ENCODE results near the gene LRRC73. TPM values are rescaled to one million over a fixed set of nuclear protein-coding genes. Genes with fewer than 3 reads are reported as not detected.
A peak's percentile ranks its signal among the peaks of the same experiment; 100 is the strongest.

Gene LRRC73
- total RNA-seq, 2 experiments from 2014 or later: 0.45 to 0.52 TPM

DNA sequence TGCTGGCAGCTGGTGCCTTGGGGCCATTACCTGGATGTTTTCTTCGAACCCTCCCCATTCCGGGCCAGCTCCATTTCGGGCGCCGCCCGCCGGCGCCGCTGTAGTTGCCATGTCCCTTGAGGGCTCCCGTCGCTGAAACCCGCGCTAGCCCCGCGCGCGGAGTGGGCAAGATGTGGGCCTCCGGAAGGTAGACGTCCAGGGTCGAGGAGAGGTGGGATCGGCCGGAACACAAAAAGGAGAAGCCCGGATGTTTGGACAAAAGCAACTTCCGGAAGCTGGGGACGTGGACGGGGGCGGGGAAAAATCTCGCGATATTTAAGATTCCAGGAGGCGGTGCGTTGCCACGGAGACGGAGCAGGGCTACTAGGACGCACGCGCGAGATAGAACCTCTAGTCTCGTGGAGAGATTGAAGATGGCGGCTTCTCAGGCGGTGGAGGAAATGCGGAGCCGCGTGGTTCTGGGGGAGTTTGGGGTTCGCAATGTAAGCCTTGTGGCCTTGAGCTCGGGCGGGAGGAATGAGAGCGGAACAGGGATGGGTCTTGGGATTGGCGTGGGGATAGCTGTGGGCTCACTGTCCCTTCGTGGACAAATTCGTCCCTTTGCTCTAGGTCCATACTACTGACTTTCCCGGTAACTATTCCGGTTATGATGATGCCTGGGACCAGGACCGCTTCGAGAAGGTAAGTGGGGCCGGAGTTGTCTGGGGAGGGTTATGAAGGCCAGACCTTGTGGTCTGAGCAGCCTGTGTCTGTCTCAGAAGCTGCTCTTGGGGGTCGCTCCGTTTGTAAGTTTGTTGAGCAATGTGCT lies 6.8 kb upstream of the LRRC73 start, which contains the start of the genes POLR1C and YIPF3:
TSS of gene POLR1C (plus strand) at position 393 of the 808 bp plus-strand sequence. CDS start at position 414, 21 bp downstream.
TSS of gene YIPF3 (minus strand) at position 230 of the 808 bp plus-strand sequence. CDS start at position 111, 119 bp downstream.
- ATAC-seq (ENCODE audit: poor library complexity) (peak; percentile 96), DNase-seq (peak; percentile 91 to 98 (median 96))
- POLR2A ChIA-PET: interaction anchor here (0.6 to 2.5 kb wide), 16 partner anchors 10 to 772 kb away, joined by 3 to 16 read pairs (median 4); partner anchors contain the start of genes ABCC10, CUL7, GTPBP2 and PEX6
- H3K27me3 Mint-ChIP-seq: no peaks in the 10 kb centered on the region
- no peak within 1 kb of the TSS for H3K27ac Mint-ChIP-seq
- Histone ChIP-seq H3K36me3 (ENCODE audit: insufficient read depth, low read length) (peaks cover 68% of the 10 kb centered on the region), H3K4me3 (ENCODE audit: low read length) (peak within 1 kb of the TSS; percentile 100), H3K4me1 (ENCODE audit: insufficient read depth, low read length) (peaks cover 43% of the 10 kb centered on the region), H3K27ac (ENCODE audit: low read depth in 1 of 2, low read length in 2 of 2) (peak within 1 kb of the TSS; percentile 81 to 90), H3K9me3 (ENCODE audit: control insufficient read depth in 1 of 2, insufficient read depth in 1 of 2, low read length in 2 of 2) (no peaks in the 10 kb centered on the region), H3K27me3 (ENCODE audit: control insufficient read depth in 1 of 2, insufficient read depth in 2 of 2, low read length in 2 of 2) (no peaks in the 10 kb centered on the region)
- H3K4me1 Mint-ChIP-seq (ENCODE audit: low read depth): peaks cover 33% of the 10 kb centered on the region
- H3K36me3 Mint-ChIP-seq (ENCODE audit: low read depth): peaks cover 18% of the 10 kb centered on the region
- H3K9me3 Mint-ChIP-seq: no peaks in the 10 kb centered on the region
- no peak within 1 kb of the TSS for H3K4me3 Mint-ChIP-seq
- TF ChIP-seq, protein P1, sequence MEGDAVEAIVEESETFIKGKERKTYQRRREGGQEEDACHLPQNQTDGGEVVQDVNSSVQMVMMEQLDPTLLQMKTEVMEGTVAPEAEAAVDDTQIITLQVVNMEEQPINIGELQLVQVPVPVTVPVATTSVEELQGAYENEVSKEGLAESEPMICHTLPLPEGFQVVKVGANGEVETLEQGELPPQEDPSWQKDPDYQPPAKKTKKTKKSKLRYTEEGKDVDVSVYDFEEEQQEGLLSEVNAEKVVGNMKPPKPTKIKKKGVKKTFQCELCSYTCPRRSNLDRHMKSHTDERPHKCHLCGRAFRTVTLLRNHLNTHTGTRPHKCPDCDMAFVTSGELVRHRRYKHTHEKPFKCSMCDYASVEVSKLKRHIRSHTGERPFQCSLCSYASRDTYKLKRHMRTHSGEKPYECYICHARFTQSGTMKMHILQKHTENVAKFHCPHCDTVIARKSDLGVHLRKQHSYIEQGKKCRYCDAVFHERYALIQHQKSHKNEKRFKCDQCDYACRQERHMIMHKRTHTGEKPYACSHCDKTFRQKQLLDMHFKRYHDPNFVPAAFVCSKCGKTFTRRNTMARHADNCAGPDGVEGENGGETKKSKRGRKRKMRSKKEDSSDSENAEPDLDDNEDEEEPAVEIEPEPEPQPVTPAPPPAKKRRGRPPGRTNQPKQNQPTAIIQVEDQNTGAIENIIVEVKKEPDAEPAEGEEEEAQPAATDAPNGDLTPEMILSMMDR (IDR thresholded peaks at IDR 0.05): no peak
- intact Hi-C loops (cut with DNase I, micrococcal nuclease): loop anchor here in 1 of 2 experiments (1.0 to 5.0 kb wide), 6 partner anchors 40 to 590 kb away; partner anchors contain the start of genes ABCC10, CNPY3, GTPBP2 and POLH
- CTCF ChIA-PET: interaction anchor here (0.7 to 1.7 kb wide), 3 partner anchors 10 to 1730 kb away, joined by 3 to 10 read pairs (median 3); partner anchors contain the start of gene TOMM6

DNA sequence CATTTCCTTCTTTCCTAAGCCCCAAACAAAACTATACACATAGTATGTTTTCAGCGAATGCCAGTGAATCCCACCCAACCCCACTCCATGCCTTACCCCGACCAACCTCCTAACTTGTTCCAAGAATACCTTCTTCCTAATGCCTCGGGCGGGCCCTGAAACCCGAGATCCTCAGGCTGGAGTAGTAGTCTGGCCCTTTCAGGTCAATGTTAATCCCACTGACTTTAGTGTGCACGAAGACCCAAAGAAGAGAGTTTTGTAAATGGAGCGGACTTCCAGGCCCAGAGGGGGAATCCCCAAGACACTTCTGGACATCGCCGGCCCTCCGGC lies 6.2 kb upstream of the LRRC73 start:
- TF ChIP-seq, protein P1 (IDR thresholded peaks at IDR 0.05): no peak
- peaks cover 43% of the 10 kb centered on the region for H3K4me1 ChIP-seq (ENCODE audit: insufficient read depth, low read length)
- peak overlapping the region; percentile 81 to 90 for H3K27ac ChIP-seq (ENCODE audit: low read depth in 1 of 2, low read length in 2 of 2)
- peaks cover 68% of the 10 kb centered on the region for H3K36me3 ChIP-seq (ENCODE audit: insufficient read depth, low read length)
- Mint-ChIP-seq H3K27me3 (no peaks in the 10 kb centered on the region), H3K36me3 (ENCODE audit: low read depth) (peaks cover 22% of the 10 kb centered on the region), H3K9me3 (no peaks in the 10 kb centered on the region), H3K4me3 (no peak overlapping the region), H3K4me1 (ENCODE audit: low read depth) (peaks cover 33% of the 10 kb centered on the region), H3K27ac (no peak overlapping the region)
- H3K9me3 ChIP-seq (ENCODE audit: control insufficient read depth in 1 of 2, insufficient read depth in 1 of 2, low read length in 2 of 2): no peaks in the 10 kb centered on the region
- DNase-seq (no peak), ATAC-seq (ENCODE audit: poor library complexity) (peak; percentile 1)
- peak overlapping the region; percentile 100 for H3K4me3 ChIP-seq (ENCODE audit: low read length)
- intact Hi-C loops (cut with DNase I, micrococcal nuclease): loop anchor here in 1 of 2 experiments (2.0 to 5.0 kb wide), 5 partner anchors 39 to 589 kb away; partner anchors contain the start of genes ABCC10, CNPY3, GTPBP2 and SRF
- ChIA-PET CTCF (interaction anchor here (1.1 to 1.7 kb wide), 2 partner anchors 10 to 1729 kb away, joined by 3 to 10 read pairs; partner anchors contain the start of gene TOMM6), POLR2A (interaction anchor here (0.6 to 2.5 kb wide), 13 partner anchors 9 to 771 kb away, joined by 3 to 16 read pairs (median 4); partner anchors contain the start of genes ABCC10, PEX6, RPL7L1 and TJAP1)
- H3K27me3 ChIP-seq (ENCODE audit: control insufficient read depth in 1 of 2, insufficient read depth in 2 of 2, low read length in 2 of 2): no peaks in the 10 kb centered on the region

DNA sequence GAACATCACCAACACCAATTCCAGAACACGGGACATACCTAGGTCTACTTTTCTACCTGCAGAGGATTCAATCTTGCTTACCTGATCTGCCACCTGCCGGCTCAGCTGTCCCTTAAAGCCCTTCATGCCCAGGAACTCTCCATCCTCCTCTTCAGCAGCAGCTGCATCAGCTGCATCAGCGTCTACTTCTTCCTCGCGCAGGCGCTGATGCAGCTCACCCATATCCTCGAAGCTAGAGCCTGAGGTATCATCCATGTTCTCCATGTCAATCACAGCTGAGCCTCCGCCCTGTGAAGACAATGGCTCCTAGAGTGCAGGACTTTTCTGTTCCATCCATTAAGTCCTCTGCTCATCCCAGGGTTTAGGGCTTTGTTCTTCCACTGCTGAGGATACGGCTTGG lies 5.7 kb upstream of the LRRC73 start:
- CTCF ChIA-PET: interaction anchor here (1.7 kb wide), 1 partner anchor 9 kb away, joined by 10 read pairs; no protein-coding TSS in a partner anchor
- no peak for DNase-seq
- intact Hi-C loops (cut with DNase I, micrococcal nuclease): loop anchor here in 1 of 2 experiments (2.0 to 5.0 kb wide), 5 partner anchors 39 to 589 kb away; partner anchors contain the start of genes ABCC10, CNPY3, GTPBP2 and SRF
- peaks cover 45% of the 10 kb centered on the region for H3K4me1 ChIP-seq (ENCODE audit: insufficient read depth, low read length)
- H3K27me3 ChIP-seq (ENCODE audit: control insufficient read depth in 1 of 2, insufficient read depth in 2 of 2, low read length in 2 of 2): no peaks in the 10 kb centered on the region
- H3K36me3 Mint-ChIP-seq (ENCODE audit: low read depth): peaks cover 27% of the 10 kb centered on the region
- peak overlapping the region; percentile 81 to 90 for H3K27ac ChIP-seq (ENCODE audit: low read depth in 1 of 2, low read length in 2 of 2)
- H3K9me3 ChIP-seq (ENCODE audit: control insufficient read depth in 1 of 2, insufficient read depth in 1 of 2, low read length in 2 of 2): no peaks in the 10 kb centered on the region
- no peak overlapping the region for H3K27ac Mint-ChIP-seq
- no peak overlapping the region for H3K4me3 Mint-ChIP-seq
- H3K4me1 Mint-ChIP-seq (ENCODE audit: low read depth): peaks cover 28% of the 10 kb centered on the region
- H3K27me3 Mint-ChIP-seq: no peaks in the 10 kb centered on the region
- TF ChIP-seq, protein P1 (IDR thresholded peaks at IDR 0.05): no peak
- peak overlapping the region; percentile 100 for H3K4me3 ChIP-seq (ENCODE audit: low read length)
- POLR2A ChIA-PET: interaction anchor here (1.3 to 2.4 kb wide), 3 partner anchors 88 to 341 kb away, joined by 4 to 10 read pairs (median 10); partner anchors contain the start of gene ABCC10
- H3K36me3 ChIP-seq (ENCODE audit: insufficient read depth, low read length): peaks cover 65% of the 10 kb centered on the region
- no peak for ATAC-seq (ENCODE audit: poor library complexity)
- H3K9me3 Mint-ChIP-seq: no peaks in the 10 kb centered on the region

Measured in CD4-positive, alpha-beta T cell (primary cell).